ENCODE results near the gene PNPLA7. TPM values are rescaled to one million over a fixed set of nuclear protein-coding genes. Genes with fewer than 3 reads are reported as not detected.

Gene PNPLA7
- total RNA-seq, 4 donors from 2014 or later = 0.61 to 3.4 (median 0.91) TPM

GRCh38 chr9:137441289-137441934 is 108.8 kb downstream of the PNPLA7 start, which contains the start of gene ENTPD8:
Gene ENTPD8, minus strand, starts transcription at chr9:137441357. Its CDS starts 3,072 bp downstream, at chr9:137438285.
- intact Hi-C loops (cut with DNase I) = no loop called here
- H3K4me1 ChIP-seq = peaks cover 8 to 42% (median 16%) of the 10 kb centered on the region in 3 donors

GRCh38 chr9:137439158-137439714 is 111.0 kb downstream of the PNPLA7 start:
- H3K27me3 ChIP-seq = peaks cover 0 to 81% (median 0%) of the 10 kb centered on the region in 4 donors
- no peak overlapping the region for H3K27ac ChIP-seq
- no peaks in the 10 kb centered on the region for H3K9me3 ChIP-seq
- intact Hi-C loops (cut with DNase I) = loop anchor here (10.0 kb wide), 1 partner anchor 144 kb away; no protein-coding TSS in a partner anchor
- WGBS, 2 donors = 20 to 45% methylated on average over 1 to 10 of the region's 18 CpGs
- H3K4me3 ChIP-seq = no peak overlapping the region
- H3K36me3 ChIP-seq = no peaks in the 10 kb centered on the region
- no peak for DNase-seq
- H3K4me1 ChIP-seq = peaks cover 12 to 36% (median 14%) of the 10 kb centered on the region in 3 donors
- no peak for TF ChIP-seq CTCF (IDR thresholded peaks at IDR 0.05)
- TF ChIP-seq POLR2A (IDR thresholded peaks at IDR 0.05) = no peak

More at GRCh38 chr9:137441289-137441934, 108.8 kb downstream of the PNPLA7 start, which contains the start of gene ENTPD8:
- Histone ChIP-seq H3K36me3 (no peaks in the 10 kb centered on the region), H3K27me3 (peaks cover 0 to 79% (median 2%) of the 10 kb centered on the region in 4 donors), H3K4me3 (peak within 1 kb of the TSS; percentile 5 to 64 (median 36)), H3K27ac (no peak within 1 kb of the TSS), H3K9me3 (no peaks in the 10 kb centered on the region)
- 0% methylated on average over 3 of the region's 62 CpGs; no CpG with 5 or more reads in 1 of the 2 donors for WGBS, 2 donors
- TF ChIP-seq POLR2A (IDR thresholded peaks at IDR 0.05) (no peak), CTCF (IDR thresholded peaks at IDR 0.05) (no peak)
- DNase-seq = no peak

GRCh38 chr9:137438591-137439157 is 111.5 kb downstream of the PNPLA7 start:
- Histone ChIP-seq H3K27me3 (peaks cover 0 to 78% (median 0%) of the 10 kb centered on the region in 4 donors), H3K4me3 (no peak overlapping the region), H3K9me3 (no peaks in the 10 kb centered on the region), H3K4me1 (peaks cover 12 to 36% (median 14%) of the 10 kb centered on the region in 3 donors), H3K27ac (no peak overlapping the region), H3K36me3 (no peaks in the 10 kb centered on the region)
- intact Hi-C loops (cut with DNase I) = loop anchor here (10.0 kb wide), 1 partner anchor 144 kb away; no protein-coding TSS in a partner anchor
- TF ChIP-seq POLR2A (IDR thresholded peaks at IDR 0.05) (no peak), CTCF (IDR thresholded peaks at IDR 0.05) (no peak)
- DNase-seq = no peak
- no CpG with 5 or more reads among the region's 22 CpGs for WGBS, 2 donors

- Histone ChIP-seq H3K4me1 (peaks cover 12 to 36% (median 14%) of the 10 kb centered on the region in 3 donors), H3K4me3 (no peak overlapping the region), H3K36me3 (no peaks in the 10 kb centered on the region), H3K9me3 (no peaks in the 10 kb centered on the region), H3K27ac (no peak overlapping the region), H3K27me3 (peaks cover 0 to 76% (median 0%) of the 10 kb centered on the region in 4 donors)
- WGBS, 2 donors = 65% methylated on average over 7 of the region's 40 CpGs; no CpG with 5 or more reads in 1 of the 2 donors
- TF ChIP-seq POLR2A (IDR thresholded peaks at IDR 0.05) = no peak
- no peak for TF ChIP-seq CTCF (IDR thresholded peaks at IDR 0.05)
- no peak for DNase-seq
- intact Hi-C loops (cut with DNase I) = loop anchor here (10.0 kb wide), 1 partner anchor 143 kb away; no protein-coding TSS in a partner anchor
Observed at GRCh38 chr9:137437691-137438590, 112.3 kb downstream of the PNPLA7 start.
